DND-41 (cell line): Measurements from ENCODE around the gene TNNC1.

Experiments
- EZH2 ChIP-seq: IDR thresholded peaks from 3 replicates; pipeline ENCODE4 v1.6.1; 2012; ENCODE audit warnings: borderline replicate concordance, low read depth, mild to moderate bottlenecking, moderate library complexity, low read length, inconsistent platforms; ENCODE audit not compliant: severe bottlenecking
- TF ChIP-seq, protein P1 (sequence below): IDR thresholded peaks from 2 replicates; pipeline ENCODE4 v1.5.1; 2012; ENCODE audit warnings: borderline replicate concordance, low read length, moderate library complexity, mild to moderate bottlenecking; ENCODE audit not compliant: poor library complexity, severe bottlenecking; ENCODE audit errors: extremely low read depth

DNA sequence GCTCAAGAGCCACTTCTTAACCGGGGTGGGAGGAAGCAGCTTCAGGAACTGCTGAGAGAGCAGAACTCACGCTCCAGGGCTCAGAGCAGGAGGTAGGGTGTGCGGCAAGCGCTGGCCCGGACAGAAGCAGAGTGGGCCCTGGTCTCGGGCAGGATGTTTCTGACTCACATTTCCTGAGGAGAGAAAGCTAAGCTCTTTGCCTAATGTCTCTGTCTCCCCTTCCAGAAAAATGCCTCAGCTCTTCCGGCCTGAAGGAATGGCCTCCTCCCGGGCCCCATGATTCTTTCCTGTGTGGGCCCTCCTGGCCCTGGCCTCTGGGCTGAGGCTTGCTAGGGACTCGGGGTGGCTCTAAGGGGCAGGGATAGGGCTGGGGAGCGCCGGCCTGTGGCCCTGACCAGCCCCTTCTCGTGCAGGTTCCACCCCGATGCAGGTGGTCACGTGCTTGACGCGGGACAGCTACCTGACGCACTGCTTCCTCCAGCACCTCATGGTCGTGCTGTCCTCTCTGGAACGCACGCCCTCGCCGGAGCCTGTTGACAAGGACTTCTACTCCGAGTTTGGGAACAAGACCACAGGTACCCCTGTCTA lies 37.2 kb upstream of the TNNC1 start:
- TF ChIP-seq, protein P1, sequence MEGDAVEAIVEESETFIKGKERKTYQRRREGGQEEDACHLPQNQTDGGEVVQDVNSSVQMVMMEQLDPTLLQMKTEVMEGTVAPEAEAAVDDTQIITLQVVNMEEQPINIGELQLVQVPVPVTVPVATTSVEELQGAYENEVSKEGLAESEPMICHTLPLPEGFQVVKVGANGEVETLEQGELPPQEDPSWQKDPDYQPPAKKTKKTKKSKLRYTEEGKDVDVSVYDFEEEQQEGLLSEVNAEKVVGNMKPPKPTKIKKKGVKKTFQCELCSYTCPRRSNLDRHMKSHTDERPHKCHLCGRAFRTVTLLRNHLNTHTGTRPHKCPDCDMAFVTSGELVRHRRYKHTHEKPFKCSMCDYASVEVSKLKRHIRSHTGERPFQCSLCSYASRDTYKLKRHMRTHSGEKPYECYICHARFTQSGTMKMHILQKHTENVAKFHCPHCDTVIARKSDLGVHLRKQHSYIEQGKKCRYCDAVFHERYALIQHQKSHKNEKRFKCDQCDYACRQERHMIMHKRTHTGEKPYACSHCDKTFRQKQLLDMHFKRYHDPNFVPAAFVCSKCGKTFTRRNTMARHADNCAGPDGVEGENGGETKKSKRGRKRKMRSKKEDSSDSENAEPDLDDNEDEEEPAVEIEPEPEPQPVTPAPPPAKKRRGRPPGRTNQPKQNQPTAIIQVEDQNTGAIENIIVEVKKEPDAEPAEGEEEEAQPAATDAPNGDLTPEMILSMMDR, result no peak
- no peak for TF ChIP-seq EZH2
